Activated CD8-positive, alpha-beta T cell treated with anti-CD3 and anti-CD28 coated beads for 36 hours (primary cell): ENCODE measurements around the gene FAM229B. TPM values are rescaled to one million over a fixed set of nuclear protein-coding genes. Genes with fewer than 3 reads are reported as not detected.

Experiments used
- ATAC-seq: fragments of 200-7000 bp; cut with Tn5 transposase; one replicate; pipeline ENCODE4 v1.10.0; 2021; ENCODE audit warnings: mild to moderate bottlenecking, moderate library complexity
- CTCF ChIA-PET: fragments of 350-600 bp; sonication (Branson Sonifier 250); formaldehyde crosslinking; loops from one replicate; lab custom pipeline; 2021; ENCODE audit warnings: antibody characterized with exemption; lab: Charles Lee
- POLR2A ChIA-PET: fragments of 350-600 bp; sonication (Branson Sonifier 250); formaldehyde crosslinking; loops from one replicate; lab custom pipeline; 2021; ENCODE audit warnings: antibody characterized with exemption; lab: Charles Lee
- DNase-seq: peaks from one replicate; pipeline ENCODE4 v3.0.0-alpha.2; 2020
- H3K27ac Mint-ChIP-seq: one replicate; pipeline ENCODE4 v1.8.0; 2021; ENCODE audit warnings: mild to moderate bottlenecking, mixed read lengths
- H3K27me3 Mint-ChIP-seq: one replicate; pipeline ENCODE4 v1.8.0; 2021; ENCODE audit warnings: mixed read lengths
- H3K36me3 Mint-ChIP-seq: one replicate; pipeline ENCODE4 v1.8.0; 2021; ENCODE audit warnings: low read depth, mixed read lengths
- H3K4me1 Mint-ChIP-seq: one replicate; pipeline ENCODE4 v1.8.0; 2021; ENCODE audit warnings: low read depth, mixed read lengths
- H3K4me3 Mint-ChIP-seq: one replicate; pipeline ENCODE4 v1.8.0; 2021; ENCODE audit warnings: mild to moderate bottlenecking, moderate library complexity, mixed read lengths
- H3K9me3 Mint-ChIP-seq: one replicate; pipeline ENCODE4 v1.8.0; 2021; ENCODE audit warnings: mixed read lengths
- CTCF ChIP-seq: fragments of 200-600 bp; IDR thresholded peaks from one replicate; pipeline ENCODE4 v1.8.0; 2022; ENCODE audit warnings: antibody characterized with exemption, mild to moderate bottlenecking
- intact Hi-C: fragments of 100-400 bp; cut with micrococcal nuclease; formaldehyde crosslinking; loops from one replicate; pipeline ENCODE4 v1.10.0; 2022
- total RNA-seq, 2 experiments: library from RNA; stranded (reverse); gene quantifications; one replicate each; pipeline ENCODE4 v1.2.3, GENCODE V29; 2021

Gene FAM229B
- total RNA-seq, 2 experiments from 2014 or later, result 7.6 to 10.2 TPM

- H3K27me3 Mint-ChIP-seq, result peaks cover 5% of the 10 kb centered on the region
- H3K9me3 Mint-ChIP-seq, result no peaks in the 10 kb centered on the region
- no peak for TF ChIP-seq CTCF
- ATAC-seq (no peak), DNase-seq (no peak)
- no peak overlapping the region for H3K4me3 Mint-ChIP-seq
- H3K36me3 Mint-ChIP-seq, result no peaks in the 10 kb centered on the region
- intact Hi-C loops, result no loop called here
- CTCF ChIA-PET, result interaction anchor here (0.8 kb wide), 1 partner anchor 25 kb away, joined by 3 read pairs; no protein-coding TSS in a partner anchor
- no peak overlapping the region for H3K27ac Mint-ChIP-seq
- POLR2A ChIA-PET, result no interaction called here
- H3K4me1 Mint-ChIP-seq, result peaks cover under 1% of the 10 kb centered on the region
These were observed 51.7 kb downstream of the FAM229B start for GRCh38 chr6:112139052-112139451.

GRCh38 chr6:112141707-112142106 lies 54.3 kb downstream of the FAM229B start:
- ATAC-seq, result no peak
- H3K27me3 Mint-ChIP-seq, result peaks cover 5% of the 10 kb centered on the region
- ChIA-PET POLR2A (no interaction called here), CTCF (no interaction called here)
- H3K36me3 Mint-ChIP-seq, result no peaks in the 10 kb centered on the region
- H3K27ac Mint-ChIP-seq, result no peak overlapping the region
- H3K4me3 Mint-ChIP-seq, result no peak overlapping the region
- H3K4me1 Mint-ChIP-seq, result peaks cover 1% of the 10 kb centered on the region
- TF ChIP-seq CTCF, result no peak
- no peaks in the 10 kb centered on the region for H3K9me3 Mint-ChIP-seq
- no peak for DNase-seq
- intact Hi-C loops, result no loop called here

- Mint-ChIP-seq H3K36me3 (no peaks in the 10 kb centered on the region), H3K9me3 (no peaks in the 10 kb centered on the region), H3K27me3 (peaks cover 6% of the 10 kb centered on the region), H3K4me3 (no peak overlapping the region), H3K27ac (no peak overlapping the region), H3K4me1 (peaks cover 1% of the 10 kb centered on the region)
- ChIA-PET POLR2A (interaction anchor here (0.6 kb wide), 1 partner anchor 53 kb away, joined by 3 read pairs; no protein-coding TSS in a partner anchor), CTCF (interaction anchor here (1.2 to 2.6 kb wide), 2 partner anchors 19 to 21 kb away, joined by 4 to 19 read pairs; no protein-coding TSS in a partner anchor)
- no peak for TF ChIP-seq CTCF
- intact Hi-C loops, result no loop called here
- ATAC-seq, result no peak
- no peak for DNase-seq
These were observed 56.9 kb downstream of the FAM229B start for GRCh38 chr6:112144145-112144926.

- no peak for DNase-seq
- H3K27ac Mint-ChIP-seq, result no peak overlapping the region
- H3K9me3 Mint-ChIP-seq, result no peaks in the 10 kb centered on the region
- intact Hi-C loops, result no loop called here
- CTCF ChIA-PET, result interaction anchor here (1.2 to 2.6 kb wide), 2 partner anchors 18 to 22 kb away, joined by 4 to 19 read pairs; no protein-coding TSS in a partner anchor
- no peaks in the 10 kb centered on the region for H3K36me3 Mint-ChIP-seq
- no peak for TF ChIP-seq CTCF
- H3K4me1 Mint-ChIP-seq, result peaks cover 1% of the 10 kb centered on the region
- no peak for ATAC-seq
- H3K27me3 Mint-ChIP-seq, result peaks cover 5% of the 10 kb centered on the region
- no peak overlapping the region for H3K4me3 Mint-ChIP-seq
- POLR2A ChIA-PET, result interaction anchor here (0.6 to 0.7 kb wide), 2 partner anchors 15 to 54 kb away, joined by 3 read pairs; no protein-coding TSS in a partner anchor
These were observed 57.7 kb downstream of the FAM229B start for GRCh38 chr6:112145080-112145573.

- intact Hi-C loops, result no loop called here
- CTCF ChIA-PET, result no interaction called here
- H3K4me3 Mint-ChIP-seq, result no peak overlapping the region
- no peaks in the 10 kb centered on the region for H3K36me3 Mint-ChIP-seq
- H3K27ac Mint-ChIP-seq, result no peak overlapping the region
- no peak for ATAC-seq
- H3K9me3 Mint-ChIP-seq, result no peaks in the 10 kb centered on the region
- TF ChIP-seq CTCF, result no peak
- POLR2A ChIA-PET, result no interaction called here
- peaks cover 5% of the 10 kb centered on the region for H3K27me3 Mint-ChIP-seq
- no peak for DNase-seq
- peaks cover 3% of the 10 kb centered on the region for H3K4me1 Mint-ChIP-seq
These were observed 60.7 kb downstream of the FAM229B start for GRCh38 chr6:112148103-112148502.
